Measurements from ENCODE around the gene TP53TG5. TPM values are rescaled to one million over a fixed set of nuclear protein-coding genes. Genes with fewer than 3 reads are reported as not detected.
A peak's percentile ranks its signal among the peaks of the same experiment; 100 is the strongest.

TP53TG5 gene
- total and polyA plus RNA-seq, 2 experiments from 2014 or later, result not detected

GRCh38 chr20:45394221-45395113 lies 16.3 kb upstream of the TP53TG5 start:
- H3K9me2 ChIP-seq (ENCODE audit: insufficient read depth), result no peaks in the 10 kb centered on the region
- H3K9me3 Mint-ChIP-seq, result peaks cover 3% of the 10 kb centered on the region
- no peaks in the 10 kb centered on the region for H3K36me3 ChIP-seq (ENCODE audit: insufficient read depth)
- H3K27ac ChIP-seq (ENCODE audit: low read depth), result no peak overlapping the region
- no peaks in the 10 kb centered on the region for H4K20me1 ChIP-seq (replicated peaks; ENCODE audit: insufficient read depth)
- no peak overlapping the region for H3K4me3 ChIP-seq
- H3K4me3 Mint-ChIP-seq, result no peak overlapping the region
- H3K79me2 ChIP-seq (replicated peaks; ENCODE audit: insufficient read depth), result no peaks in the 10 kb centered on the region
- no peaks in the 10 kb centered on the region for H3F3A ChIP-seq (replicated peaks; ENCODE audit: low read depth)
- DNase-seq (ENCODE audit: low spot score) (no peak), ATAC-seq (no peak)
- H2AFZ ChIP-seq, result no peak overlapping the region
- no peak overlapping the region for H3K27ac Mint-ChIP-seq
- no peaks in the 10 kb centered on the region for H3K4me1 ChIP-seq (ENCODE audit: insufficient read depth)
- TF ChIP-seq ZNF114 (CRISPR knock-in tag; IDR thresholded peaks at IDR 0.05) (no peak), ETS1 (IDR thresholded peaks at IDR 0.05) (no peak), REST (IDR thresholded peaks at IDR 0.05; ENCODE audit: unreplicated experiment) (no peak), EZH2 (IDR thresholded peaks at IDR 0.05; ENCODE audit: low read depth, unreplicated experiment) (no peak), JUNB (IDR thresholded peaks at IDR 0.05; ENCODE audit: unreplicated experiment) (no peak), POLR2AphosphoS5 (IDR thresholded peaks at IDR 0.05; ENCODE audit: low read depth) (no peak), CREB1 (CRISPR knock-in tag; IDR thresholded peaks at IDR 0.05; ENCODE audit: low read depth) (no peak), ZNF331 (CRISPR knock-in tag; IDR thresholded peaks at IDR 0.05; ENCODE audit: low read depth) (no peak), EZH2phosphoT487 (IDR thresholded peaks at IDR 0.05; ENCODE audit: unreplicated experiment) (no peak)
- no peaks in the 10 kb centered on the region for H3K27me3 Mint-ChIP-seq (ENCODE audit: insufficient read depth, low read depth, poor library complexity)
- no peaks in the 10 kb centered on the region for H3K27me3 ChIP-seq (ENCODE audit: insufficient read depth)
- H3K4me1 Mint-ChIP-seq, result no peaks in the 10 kb centered on the region
- no peaks in the 10 kb centered on the region for H3K36me3 Mint-ChIP-seq (ENCODE audit: low read depth)
- no peak overlapping the region for H3K4me2 ChIP-seq

GRCh38 chr20:45392733-45393132 lies 14.6 kb upstream of the TP53TG5 start:
- no peaks in the 10 kb centered on the region for H3K4me1 Mint-ChIP-seq
- Histone ChIP-seq H3K4me2 (no peak overlapping the region), H3K9me2 (ENCODE audit: insufficient read depth) (no peaks in the 10 kb centered on the region), H3K27ac (ENCODE audit: low read depth) (no peak overlapping the region), H3K4me3 (no peak overlapping the region), H3K4me1 (ENCODE audit: insufficient read depth) (no peaks in the 10 kb centered on the region), H4K20me1 (replicated peaks; ENCODE audit: insufficient read depth) (no peaks in the 10 kb centered on the region), H3F3A (replicated peaks; ENCODE audit: low read depth) (no peaks in the 10 kb centered on the region), H3K36me3 (ENCODE audit: insufficient read depth) (no peaks in the 10 kb centered on the region), H3K27me3 (ENCODE audit: insufficient read depth) (no peaks in the 10 kb centered on the region), H2AFZ (no peak overlapping the region), H3K79me2 (replicated peaks; ENCODE audit: insufficient read depth) (no peaks in the 10 kb centered on the region)
- no peaks in the 10 kb centered on the region for H3K27me3 Mint-ChIP-seq (ENCODE audit: insufficient read depth, low read depth, poor library complexity)
- H3K36me3 Mint-ChIP-seq (ENCODE audit: low read depth), result no peaks in the 10 kb centered on the region
- TF ChIP-seq ZNF114 (CRISPR knock-in tag; IDR thresholded peaks at IDR 0.05) (no peak), CTCF (conservative IDR thresholded peaks at IDR 0.05; ENCODE audit: low read depth in 2 of 2) (peak; percentile 23 to 45; a peak in 3 of 4 replicates)
- H3K9me3 Mint-ChIP-seq, result no peaks in the 10 kb centered on the region; the same call in 2 of the 3 replicates
- H3K4me3 Mint-ChIP-seq, result no peak overlapping the region
- no peak overlapping the region for H3K27ac Mint-ChIP-seq
- DNase-seq (ENCODE audit: low spot score) (peak; percentile 44), ATAC-seq (peak; percentile 49; the same call in 2 of the 3 replicates)

Data from GM23338 (cell line).